Fibroblast of villous mesenchyme (primary cell): ENCODE data around the gene IL1RAP. TPM values are rescaled to one million over a fixed set of nuclear protein-coding genes. Genes with fewer than 3 reads are reported as not detected.

Experiments used
- DNase-seq: peaks from one replicate; pipeline ENCODE4 v3.0.0-alpha.2; 2010; ENCODE audit warnings: low read depth
- H3K4me3 ChIP-seq: 2 replicates; pipeline ENCODE4 v1.5.1; 2011; ENCODE audit warnings: low read depth, mild to moderate bottlenecking, low read length
- total RNA-seq: library from RNA; depleted of rRNA; stranded (reverse); fragments of >200 nt; gene quantifications from 2 replicates; pipeline ENCODE4 v1.2.3, GENCODE V29; 2012
- TF ChIP-seq, protein P1 (sequence below): IDR thresholded peaks from 2 replicates; pipeline ENCODE4 v1.5.1; 2012; ENCODE audit warnings: low read depth, mild to moderate bottlenecking, low read length; ENCODE audit not compliant: insufficient read depth

Gene IL1RAP
- total RNA-seq, 1 donor = 28.1 TPM

GRCh38 chr3:190596349-190597285 is 82.7 kb downstream of the IL1RAP start:
- TF ChIP-seq, protein P1, sequence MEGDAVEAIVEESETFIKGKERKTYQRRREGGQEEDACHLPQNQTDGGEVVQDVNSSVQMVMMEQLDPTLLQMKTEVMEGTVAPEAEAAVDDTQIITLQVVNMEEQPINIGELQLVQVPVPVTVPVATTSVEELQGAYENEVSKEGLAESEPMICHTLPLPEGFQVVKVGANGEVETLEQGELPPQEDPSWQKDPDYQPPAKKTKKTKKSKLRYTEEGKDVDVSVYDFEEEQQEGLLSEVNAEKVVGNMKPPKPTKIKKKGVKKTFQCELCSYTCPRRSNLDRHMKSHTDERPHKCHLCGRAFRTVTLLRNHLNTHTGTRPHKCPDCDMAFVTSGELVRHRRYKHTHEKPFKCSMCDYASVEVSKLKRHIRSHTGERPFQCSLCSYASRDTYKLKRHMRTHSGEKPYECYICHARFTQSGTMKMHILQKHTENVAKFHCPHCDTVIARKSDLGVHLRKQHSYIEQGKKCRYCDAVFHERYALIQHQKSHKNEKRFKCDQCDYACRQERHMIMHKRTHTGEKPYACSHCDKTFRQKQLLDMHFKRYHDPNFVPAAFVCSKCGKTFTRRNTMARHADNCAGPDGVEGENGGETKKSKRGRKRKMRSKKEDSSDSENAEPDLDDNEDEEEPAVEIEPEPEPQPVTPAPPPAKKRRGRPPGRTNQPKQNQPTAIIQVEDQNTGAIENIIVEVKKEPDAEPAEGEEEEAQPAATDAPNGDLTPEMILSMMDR = no peak
- H3K4me3 ChIP-seq = no peak overlapping the region
- no peak for DNase-seq

DNA sequence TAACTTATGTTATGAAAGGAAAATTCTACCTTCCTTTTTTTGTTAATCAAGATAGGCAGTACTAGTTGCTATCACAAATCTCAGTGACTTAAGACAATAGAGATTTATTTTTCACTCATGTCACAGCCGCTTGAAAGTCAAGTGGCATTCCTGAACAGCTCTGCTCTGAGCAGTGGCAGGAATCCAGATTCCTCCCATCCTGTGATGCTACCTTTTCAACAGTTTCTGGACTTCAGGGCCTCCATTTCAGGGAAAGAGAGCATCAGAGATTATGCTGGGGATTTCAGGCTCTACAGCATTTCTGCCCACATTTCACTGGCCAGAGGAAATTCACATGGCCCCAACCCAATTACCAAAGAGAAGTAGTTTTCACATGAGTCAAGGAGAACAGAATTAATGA is 83.4 kb downstream of the IL1RAP start:
- TF ChIP-seq, protein P1 = no peak
- no peak for DNase-seq
- H3K4me3 ChIP-seq = no peak overlapping the region

DNA sequence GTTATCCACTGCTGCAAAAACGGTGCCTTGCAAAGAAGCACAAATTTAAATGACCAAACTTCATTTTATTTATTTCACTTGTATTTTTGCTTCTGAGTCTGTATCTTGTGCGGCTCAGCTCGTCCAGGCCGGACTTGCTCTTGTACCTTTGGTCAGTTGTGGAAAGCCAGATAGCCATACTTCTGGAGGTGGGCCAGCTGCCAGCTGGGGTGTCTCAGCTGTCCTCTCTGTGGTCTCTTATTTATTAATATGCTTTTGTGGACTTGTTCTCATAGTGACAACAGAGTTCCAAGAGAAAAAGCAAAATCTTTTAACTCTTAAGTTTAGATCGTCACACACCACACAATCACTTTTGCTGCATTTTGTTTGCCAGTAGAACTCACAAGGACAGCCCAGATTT is 87.7 kb downstream of the IL1RAP start:
- DNase-seq = peak; percentile 46
- TF ChIP-seq, protein P1 = no peak
- H3K4me3 ChIP-seq = no peak overlapping the region

GRCh38 chr3:190605385-190605784 is 91.5 kb downstream of the IL1RAP start:
- TF ChIP-seq, protein P1 = no peak
- no peak overlapping the region for H3K4me3 ChIP-seq
- DNase-seq = no peak

DNA sequence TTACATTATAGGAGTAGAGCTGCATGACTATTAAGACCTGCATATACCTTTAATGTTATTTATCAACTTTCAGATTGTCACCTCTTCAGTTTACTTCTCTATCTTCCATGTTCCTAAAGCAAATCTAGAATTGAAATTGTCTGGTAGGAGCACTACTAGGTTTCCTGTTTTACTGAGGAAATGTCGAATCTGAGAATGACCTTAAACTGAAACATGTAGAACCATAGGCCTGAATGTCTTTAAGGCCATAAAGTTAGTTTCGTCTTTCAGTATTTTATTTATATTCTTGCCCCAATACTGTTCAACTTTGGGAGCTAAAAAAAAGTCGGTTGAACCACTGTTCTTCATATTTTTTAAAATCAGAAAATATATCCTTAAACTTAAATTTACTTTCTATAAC is 92.7 kb downstream of the IL1RAP start:
- no peak for DNase-seq
- TF ChIP-seq, protein P1 = no peak

GRCh38 chr3:190607021-190607420 is 93.1 kb downstream of the IL1RAP start:
- DNase-seq = no peak
- TF ChIP-seq, protein P1 = no peak
- no peak overlapping the region for H3K4me3 ChIP-seq

More for the DNA sequence above, 92.7 kb downstream of the IL1RAP start:
- no peak overlapping the region for H3K4me3 ChIP-seq
